Gastroesophageal sphincter (tissue), 4 donors: Measurements from ENCODE around the gene USP28. TPM values are rescaled to one million over a fixed set of nuclear protein-coding genes. Genes with fewer than 3 reads are reported as not detected.
"Not testable (repeated sequence)": the region's sequence is repeated elsewhere in the genome, so short reads cannot be mapped to it uniquely, and the experiment has no call there.

Source experiments
- ATAC-seq: fragments of 150-250 bp; one replicate; pipeline ENCODE4 v1.9.1; 2016; ENCODE audit warnings: mild to moderate bottlenecking, moderate library complexity
- H3K27ac ChIP-seq, 4 donors: fragments of 200-600 bp; sonication (generic) in 3 of 4; 1 replicate in 3 of 4; 2 replicates in 1 of 4; pipeline ENCODE4 v1.5.1; 2016 to 2019
- H3K27me3 ChIP-seq: fragments of 200-600 bp; sonication (generic); one replicate; pipeline ENCODE4 v1.5.1; 2019
- H3K36me3 ChIP-seq, 2 donors: fragments of 200-600 bp; sonication (generic); one replicate each; pipeline ENCODE4 v1.5.1; 2019; ENCODE audit warnings: control low read depth in 1 of 2
- H3K4me1 ChIP-seq, 3 donors: fragments of 200-600 bp; sonication (generic); 1 replicate in 2 of 3; 2 replicates in 1 of 3; pipeline ENCODE4 v1.5.1; 2016 to 2019; ENCODE audit warnings: control low read depth in 2 of 3
- H3K4me3 ChIP-seq, 2 donors: fragments of 200-600 bp; sonication (generic); one replicate each; pipeline ENCODE4 v1.5.1; 2019; ENCODE audit warnings: mild to moderate bottlenecking in 1 of 2, moderate library complexity in 1 of 2
- H3K9me3 ChIP-seq, 3 donors: fragments of 200-600 bp; sonication (generic); one replicate each; pipeline ENCODE4 v1.5.1; 2017 to 2019; ENCODE audit warnings: control low read depth in 2 of 3
- CTCF ChIP-seq, 4 experiments: fragments of 200-600 bp in 2 of 4; fragments of 450-650 bp in 2 of 4; sonication (generic) in 1 of 4; IDR thresholded peaks; one replicate each; pipeline ENCODE4 v1.5.1; 2017 to 2019; ENCODE audit warnings: antibody characterized with exemption in 4 of 4, mild to moderate bottlenecking in 2 of 4, moderate library complexity in 2 of 4
- EP300 ChIP-seq: sonication (generic); formaldehyde crosslinking; IDR thresholded peaks from one replicate; pipeline ENCODE4 v1.6.1; 2017; ENCODE audit warnings: antibody characterized with exemption, mild to moderate bottlenecking
- POLR2A ChIP-seq, 2 donors: fragments of 450-650 bp; IDR thresholded peaks; one replicate each; pipeline ENCODE4 v1.6.1; 2017; ENCODE audit warnings: antibody characterized with exemption in 2 of 2, mild to moderate bottlenecking in 2 of 2, moderate library complexity in 1 of 2
- POLR2AphosphoS5 ChIP-seq: sonication (generic); formaldehyde crosslinking; IDR thresholded peaks from one replicate; pipeline ENCODE4 v1.6.1; 2017; ENCODE audit warnings: antibody characterized with exemption
- WGBS, 2 donors: methylation state at CpG; one replicate each; pipeline ENCODE4 v1.1.5; 2018; ENCODE audit warnings: low coverage in 1 of 2; 5-methylcytosine and 5-hydroxymethylcytosine counted together
- total RNA-seq, 4 donors: library from RNA; depleted of rRNA; stranded (reverse); fragments of >200 nt; gene quantifications; one replicate each; pipeline ENCODE4 v1.1.0, GENCODE V29; 2016

The USP28 gene
- total RNA-seq, 4 donors from 2014 or later, result 12.5 to 64.8 (median 38.7) TPM

- peak; percentile 98 for ATAC-seq
- Histone ChIP-seq H3K4me1 (peaks cover 3 to 22% (median 7%) of the 10 kb centered on the region in 3 donors), H3K27ac (peak within 1 kb of the TSS; percentile 47 to 89 (median 86)), H3K27me3 (no peaks in the 10 kb centered on the region), H3K36me3 (peaks cover 0 to 16% of the 10 kb centered on the region in 2 donors), H3K9me3 (no peaks in the 10 kb centered on the region), H3K4me3 (peak within 1 kb of the TSS; percentile 63 to 77)
- no peak for TF ChIP-seq EP300
- peak in 1 of 2 donors; percentile 24 for TF ChIP-seq POLR2A (IDR thresholded peaks at IDR 0.05)
- TF ChIP-seq POLR2AphosphoS5, result peak; percentile 79
- TF ChIP-seq CTCF (IDR thresholded peaks at IDR 0.05), result peak; percentile 69 to 83 (median 76)
- 0 to 1% methylated on average over 11 to 33 of the region's 46 CpGs for WGBS, 2 donors
Observed at GRCh38 chr11:113773416-113774173, 101.8 kb downstream of the USP28 start, which contains the start of gene ZW10. ZW10 (minus strand) TSS chr11:113773692; CDS start chr11:113773666, 26 bp downstream.

GRCh38 chr11:113773092-113773415 is 102.3 kb downstream of the USP28 start:
- TF ChIP-seq CTCF (IDR thresholded peaks at IDR 0.05), result no peak
- TF ChIP-seq POLR2AphosphoS5, result no peak
- no peak for TF ChIP-seq EP300
- no peak for TF ChIP-seq POLR2A (IDR thresholded peaks at IDR 0.05)
- 1 to 5% methylated on average over 8 to 10 of the region's 10 CpGs for WGBS, 2 donors
- Histone ChIP-seq H3K36me3 (peaks cover 0 to 22% of the 10 kb centered on the region in 2 donors), H3K4me3 (peak overlapping the region; percentile 63 to 77), H3K4me1 (peaks cover 3 to 17% (median 7%) of the 10 kb centered on the region in 3 donors), H3K27ac (peak overlapping the region; percentile 47 to 89 (median 86)), H3K9me3 (no peaks in the 10 kb centered on the region), H3K27me3 (no peaks in the 10 kb centered on the region)
- ATAC-seq, result peak; percentile 34

GRCh38 chr11:113771964-113772363 is 103.4 kb downstream of the USP28 start:
- no peak overlapping the region for H3K4me3 ChIP-seq
- TF ChIP-seq EP300 (no peak), POLR2AphosphoS5 (no peak), CTCF (IDR thresholded peaks at IDR 0.05) (no peak), POLR2A (IDR thresholded peaks at IDR 0.05) (no peak)
- no peaks in the 10 kb centered on the region for H3K9me3 ChIP-seq
- H3K27ac ChIP-seq, result no peak overlapping the region
- peaks cover 3 to 16% (median 7%) of the 10 kb centered on the region in 3 donors for H3K4me1 ChIP-seq
- WGBS, 2 donors, result 50 to 86% methylated on average over 2 to 3 of the region's 3 CpGs
- no peaks in the 10 kb centered on the region for H3K27me3 ChIP-seq
- H3K36me3 ChIP-seq, result peaks cover 0 to 30% of the 10 kb centered on the region in 2 donors
- ATAC-seq, result no peak

- H3K36me3 ChIP-seq, result peaks cover 0 to 49% of the 10 kb centered on the region in 2 donors
- no peak for TF ChIP-seq POLR2AphosphoS5
- TF ChIP-seq EP300, result no peak
- no peak for TF ChIP-seq POLR2A (IDR thresholded peaks at IDR 0.05)
- TF ChIP-seq CTCF (IDR thresholded peaks at IDR 0.05), result no peak
Observed at GRCh38 chr11:113764527-113765219, 110.7 kb downstream of the USP28 start.

GRCh38 chr11:113763040-113763439 is 112.3 kb downstream of the USP28 start:
- H3K9me3 ChIP-seq, ATAC-seq, H3K27me3 ChIP-seq, H3K4me3 ChIP-seq, H3K27ac ChIP-seq: not testable (repeated sequence)
- H3K4me1 ChIP-seq, result peaks cover 0 to 12% (median 0%) of the 10 kb centered on the region in 3 donors
- peaks cover 0 to 55% of the 10 kb centered on the region in 2 donors for H3K36me3 ChIP-seq
- 86% methylated on average over 1 of the region's 2 CpGs; no CpG with 5 or more reads in 1 of the 2 donors for WGBS, 2 donors

More at GRCh38 chr11:113764527-113765219, 110.7 kb downstream of the USP28 start:
- no peaks in the 10 kb centered on the region for H3K27me3 ChIP-seq
- no peak for ATAC-seq
- 73 to 100% methylated on average over 2 of the region's 2 CpGs for WGBS, 2 donors
- H3K4me1 ChIP-seq, result peaks cover 0 to 7% (median 0%) of the 10 kb centered on the region in 3 donors
- H3K9me3 ChIP-seq, result no peaks in the 10 kb centered on the region
- no peak overlapping the region for H3K27ac ChIP-seq
- no peak overlapping the region for H3K4me3 ChIP-seq
